Measurements from ENCODE around the gene OR5K2. TPM values are rescaled to one million over a fixed set of nuclear protein-coding genes. Genes with fewer than 3 reads are reported as not detected.

Gene OR5K2
- total and polyA plus RNA-seq, 7 donors = not detected

GRCh38 chr3:98518816-98519215, 21.3 kb downstream of the OR5K2 start:
- no peaks in the 10 kb centered on the region for H3K27me3 ChIP-seq
- intact Hi-C loops (cut with DNase I) = no loop called here
- peaks cover 0 to 56% (median 10%) of the 10 kb centered on the region in 4 donors for H3K36me3 ChIP-seq
- H3K4me3 ChIP-seq = no peak overlapping the region
- DNase-seq = no peak
- H3K9me3 ChIP-seq = no peaks in the 10 kb centered on the region
- no peak overlapping the region for H3K27ac ChIP-seq
- H3K4me1 ChIP-seq = peaks cover 0 to 31% (median 19%) of the 10 kb centered on the region in 4 donors
- no peak for TF ChIP-seq POLR2A (IDR thresholded peaks at IDR 0.05)
- no peak for TF ChIP-seq POLR2AphosphoS5 (IDR thresholded peaks at IDR 0.05)
- no peak for TF ChIP-seq EP300 (IDR thresholded peaks at IDR 0.05)
- no peak for TF ChIP-seq CTCF (IDR thresholded peaks at IDR 0.05)
- 94 to 97% methylated on average over 2 of the region's 2 CpGs for WGBS, 2 donors

- Histone ChIP-seq H3K9me3 (no peaks in the 10 kb centered on the region), H3K4me1 (peaks cover 0 to 31% (median 19%) of the 10 kb centered on the region in 4 donors), H3K4me3 (no peak overlapping the region), H3K27ac (no peak overlapping the region), H3K36me3 (peaks cover 0 to 56% (median 10%) of the 10 kb centered on the region in 4 donors), H3K27me3 (no peaks in the 10 kb centered on the region)
- 96 to 98% methylated on average over 1 of the region's 1 CpG for WGBS, 2 donors
- no peak for DNase-seq
- intact Hi-C loops (cut with DNase I) = no loop called here
- no peak for TF ChIP-seq POLR2A (IDR thresholded peaks at IDR 0.05)
- no peak for TF ChIP-seq CTCF (IDR thresholded peaks at IDR 0.05)
- no peak for TF ChIP-seq EP300 (IDR thresholded peaks at IDR 0.05)
- no peak for TF ChIP-seq POLR2AphosphoS5 (IDR thresholded peaks at IDR 0.05)
Measured at GRCh38 chr3:98519351-98519750, 21.9 kb downstream of the OR5K2 start.

GRCh38 chr3:98521897-98522543, 24.5 kb downstream of the OR5K2 start:
- peak overlapping the region; percentile 92 to 96 (median 94) for H3K27ac ChIP-seq
- H3K4me1 ChIP-seq = peaks cover 0 to 31% (median 19%) of the 10 kb centered on the region in 4 donors
- intact Hi-C loops (cut with DNase I) = loop anchor here (5.0 to 10.0 kb wide), 3 partner anchors 380 to 1743 kb away; partner anchors contain the start of genes ARL6, DCBLD2 and TBC1D23
- TF ChIP-seq EP300 (IDR thresholded peaks at IDR 0.05) (no peak), POLR2A (IDR thresholded peaks at IDR 0.05) (no peak), CTCF (IDR thresholded peaks at IDR 0.05) (no peak), POLR2AphosphoS5 (IDR thresholded peaks at IDR 0.05) (no peak)
- no peaks in the 10 kb centered on the region for H3K27me3 ChIP-seq
- DNase-seq = peak; percentile 68
- H3K36me3 ChIP-seq = peaks cover 0 to 31% (median 2%) of the 10 kb centered on the region in 4 donors
- peak overlapping the region; percentile 62 to 89 (median 76) for H3K4me3 ChIP-seq
- H3K9me3 ChIP-seq = no peaks in the 10 kb centered on the region
- 0 to 1% methylated on average over 16 of the region's 16 CpGs for WGBS, 2 donors

GRCh38 chr3:98522544-98523281, 25.2 kb downstream of the OR5K2 start, which contains the start of gene CLDND1:
Gene CLDND1, minus strand, starts transcription at chr3:98522902. Its CDS starts 1,478 bp downstream, at chr3:98521424.
- Histone ChIP-seq H3K36me3 (peaks cover 0 to 24% (median 2%) of the 10 kb centered on the region in 4 donors), H3K4me1 (peaks cover 0 to 31% (median 19%) of the 10 kb centered on the region in 4 donors), H3K9me3 (no peaks in the 10 kb centered on the region), H3K27ac (peak within 1 kb of the TSS; percentile 92 to 96 (median 94)), H3K4me3 (peak within 1 kb of the TSS; percentile 62 to 89 (median 76)), H3K27me3 (no peaks in the 10 kb centered on the region)
- peak in 1 of 4 donors; percentile 67 for TF ChIP-seq EP300 (IDR thresholded peaks at IDR 0.05)
- peak; percentile 72 to 75 for TF ChIP-seq POLR2A (IDR thresholded peaks at IDR 0.05)
- TF ChIP-seq POLR2AphosphoS5 (IDR thresholded peaks at IDR 0.05) = peak; percentile 89 to 93 (median 90)
- no peak for TF ChIP-seq CTCF (IDR thresholded peaks at IDR 0.05)
- intact Hi-C loops (cut with DNase I) = loop anchor here (1.0 to 10.0 kb wide), 4 partner anchors 71 to 1742 kb away; partner anchors contain the start of genes ARL6, CPOX, DCBLD2 and TBC1D23
- peak; percentile 98 for DNase-seq
- 0 to 1% methylated on average over 63 of the region's 63 CpGs for WGBS, 2 donors
